Measurements from ENCODE around the gene RPS6KA2.

The RPS6KA2 gene

DNA sequence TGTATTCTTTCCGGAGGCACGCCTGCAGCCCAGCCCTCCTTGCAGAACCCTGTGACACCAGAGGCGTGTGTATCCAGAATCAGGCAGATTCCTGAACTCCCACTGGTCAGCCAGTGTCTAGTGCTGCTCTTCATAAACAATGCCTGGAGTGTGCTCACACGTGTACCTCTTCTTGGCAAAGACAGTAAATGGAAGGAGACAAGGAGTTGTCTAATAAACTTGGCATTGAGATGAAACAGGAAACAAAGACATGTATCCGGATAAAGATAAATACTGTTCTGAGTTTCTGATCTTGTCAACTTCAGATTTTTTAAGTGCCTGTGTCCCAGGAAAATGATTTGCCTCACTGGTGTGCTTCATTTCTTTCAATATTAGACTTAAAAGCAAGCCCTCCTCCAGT is 1.7 kb downstream of the RPS6KA2 start:
- TF ChIP-seq, protein P1, sequence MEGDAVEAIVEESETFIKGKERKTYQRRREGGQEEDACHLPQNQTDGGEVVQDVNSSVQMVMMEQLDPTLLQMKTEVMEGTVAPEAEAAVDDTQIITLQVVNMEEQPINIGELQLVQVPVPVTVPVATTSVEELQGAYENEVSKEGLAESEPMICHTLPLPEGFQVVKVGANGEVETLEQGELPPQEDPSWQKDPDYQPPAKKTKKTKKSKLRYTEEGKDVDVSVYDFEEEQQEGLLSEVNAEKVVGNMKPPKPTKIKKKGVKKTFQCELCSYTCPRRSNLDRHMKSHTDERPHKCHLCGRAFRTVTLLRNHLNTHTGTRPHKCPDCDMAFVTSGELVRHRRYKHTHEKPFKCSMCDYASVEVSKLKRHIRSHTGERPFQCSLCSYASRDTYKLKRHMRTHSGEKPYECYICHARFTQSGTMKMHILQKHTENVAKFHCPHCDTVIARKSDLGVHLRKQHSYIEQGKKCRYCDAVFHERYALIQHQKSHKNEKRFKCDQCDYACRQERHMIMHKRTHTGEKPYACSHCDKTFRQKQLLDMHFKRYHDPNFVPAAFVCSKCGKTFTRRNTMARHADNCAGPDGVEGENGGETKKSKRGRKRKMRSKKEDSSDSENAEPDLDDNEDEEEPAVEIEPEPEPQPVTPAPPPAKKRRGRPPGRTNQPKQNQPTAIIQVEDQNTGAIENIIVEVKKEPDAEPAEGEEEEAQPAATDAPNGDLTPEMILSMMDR (IDR thresholded peaks at IDR 0.05; ENCODE audit: borderline replicate concordance, extremely low read depth, low read length, poor library complexity, severe bottlenecking): no peak
- no peak for TF ChIP-seq EZH2 (IDR thresholded peaks at IDR 0.05; ENCODE audit: borderline replicate concordance, low read depth, low read length, severe bottlenecking)
- H3K4me3 ChIP-seq (ENCODE audit: low read depth in 1 of 2, low read length in 2 of 2): no peak overlapping the region
- no peak overlapping the region for H3K4me2 ChIP-seq (ENCODE audit: insufficient read depth, low read length)

DNA sequence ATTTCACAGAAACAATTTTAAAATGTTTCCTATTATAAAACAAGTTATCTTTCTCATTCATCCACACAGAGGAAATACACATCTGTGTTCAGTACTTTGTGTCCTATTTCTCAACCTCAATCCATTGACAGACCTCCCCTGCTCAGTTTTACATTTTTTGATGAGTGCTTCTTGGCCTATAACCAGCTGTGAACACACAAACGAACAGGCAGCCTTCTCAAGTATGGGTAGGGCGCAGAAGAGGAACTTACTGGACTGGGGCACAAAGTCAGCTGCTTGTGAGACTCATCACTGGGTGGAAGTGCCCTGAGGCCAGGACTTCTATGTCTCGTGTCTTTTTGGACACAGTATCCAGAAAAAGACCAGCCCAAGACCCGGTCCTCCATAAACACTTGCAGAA is 2.8 kb downstream of the RPS6KA2 start:
- Histone ChIP-seq H3K4me1 (ENCODE audit: insufficient read depth, low read length) (peaks cover 20% of the 10 kb centered on the region), H3K27ac (ENCODE audit: low read length) (no peak overlapping the region), H3K4me2 (ENCODE audit: insufficient read depth, low read length) (no peak overlapping the region), H3K9ac (ENCODE audit: low read depth, low read length) (no peak overlapping the region), H2AFZ (ENCODE audit: low read depth, low read length) (no peak overlapping the region), H4K20me1 (ENCODE audit: insufficient read depth, low read length) (no peaks in the 10 kb centered on the region), H3K36me3 (ENCODE audit: insufficient read depth, low read length) (no peaks in the 10 kb centered on the region), H3K27me3 (ENCODE audit: insufficient read depth, low read length, poor library complexity) (peaks cover 20% of the 10 kb centered on the region), H3K4me3 (ENCODE audit: low read depth in 1 of 2, low read length in 2 of 2) (no peak overlapping the region), H3K79me2 (ENCODE audit: insufficient read depth, low read length) (no peaks in the 10 kb centered on the region), H3K9me3 (ENCODE audit: insufficient read depth, low read length, severe bottlenecking) (no peaks in the 10 kb centered on the region)
- ATAC-seq (ENCODE audit: insufficient read depth, low read depth): no peak
- no peak for DNase-seq
- TF ChIP-seq EZH2 (IDR thresholded peaks at IDR 0.05; ENCODE audit: borderline replicate concordance, low read depth, low read length, severe bottlenecking): no peak
- TF ChIP-seq, protein P1 (IDR thresholded peaks at IDR 0.05; ENCODE audit: borderline replicate concordance, extremely low read depth, low read length, poor library complexity, severe bottlenecking): no peak

More for the DNA sequence above, 1.7 kb downstream of the RPS6KA2 start:
- no peak for ATAC-seq (ENCODE audit: insufficient read depth, low read depth)
- H3K4me1 ChIP-seq (ENCODE audit: insufficient read depth, low read length): peaks cover 20% of the 10 kb centered on the region
- DNase-seq: no peak
- H4K20me1 ChIP-seq (ENCODE audit: insufficient read depth, low read length): no peaks in the 10 kb centered on the region
- H3K27me3 ChIP-seq (ENCODE audit: insufficient read depth, low read length, poor library complexity): peaks cover 25% of the 10 kb centered on the region
- no peak overlapping the region for H2AFZ ChIP-seq (ENCODE audit: low read depth, low read length)
- no peaks in the 10 kb centered on the region for H3K9me3 ChIP-seq (ENCODE audit: insufficient read depth, low read length, severe bottlenecking)
- no peak overlapping the region for H3K27ac ChIP-seq (ENCODE audit: low read length)
- H3K36me3 ChIP-seq (ENCODE audit: insufficient read depth, low read length): no peaks in the 10 kb centered on the region
- H3K79me2 ChIP-seq (ENCODE audit: insufficient read depth, low read length): no peaks in the 10 kb centered on the region
- H3K9ac ChIP-seq (ENCODE audit: low read depth, low read length): no peak overlapping the region

DNA sequence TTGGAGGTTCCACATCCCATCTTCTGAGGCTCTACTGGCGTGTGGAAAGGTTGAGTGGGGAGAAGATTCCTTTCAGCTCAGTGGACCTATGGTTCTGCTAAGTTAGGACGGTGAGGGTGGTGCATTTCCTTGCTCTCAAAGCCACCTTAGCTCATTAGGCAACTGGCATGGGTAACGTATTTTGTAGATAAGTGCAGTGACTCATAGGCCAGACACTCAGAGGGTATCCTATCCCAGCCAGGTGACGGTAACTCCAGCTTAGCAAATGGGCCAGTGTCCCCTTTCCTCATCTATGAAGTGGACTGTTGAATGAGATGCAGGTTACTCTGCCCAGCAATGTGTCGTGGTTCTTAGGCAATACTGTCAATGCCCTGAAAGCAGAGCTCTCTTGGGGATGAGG is 3.7 kb downstream of the RPS6KA2 start:
- Histone ChIP-seq H3K9ac (ENCODE audit: low read depth, low read length) (no peak overlapping the region), H2AFZ (ENCODE audit: low read depth, low read length) (no peak overlapping the region), H3K4me2 (ENCODE audit: insufficient read depth, low read length) (no peak overlapping the region), H3K27ac (ENCODE audit: low read length) (no peak overlapping the region), H3K9me3 (ENCODE audit: insufficient read depth, low read length, severe bottlenecking) (no peaks in the 10 kb centered on the region), H4K20me1 (ENCODE audit: insufficient read depth, low read length) (0 out of 2 replicates have a peak, but pooled peaks cover 1% of the 10 kb centered on the region), H3K79me2 (ENCODE audit: insufficient read depth, low read length) (no peaks in the 10 kb centered on the region), H3K4me3 (ENCODE audit: low read depth in 1 of 2, low read length in 2 of 2) (no peak overlapping the region), H3K27me3 (ENCODE audit: insufficient read depth, low read length, poor library complexity) (peaks cover 13% of the 10 kb centered on the region), H3K4me1 (ENCODE audit: insufficient read depth, low read length) (peaks cover 11% of the 10 kb centered on the region), H3K36me3 (ENCODE audit: insufficient read depth, low read length) (no peaks in the 10 kb centered on the region)
- ATAC-seq (ENCODE audit: insufficient read depth, low read depth) (no peak), DNase-seq (no peak)
- TF ChIP-seq, protein P1 (IDR thresholded peaks at IDR 0.05; ENCODE audit: borderline replicate concordance, extremely low read depth, low read length, poor library complexity, severe bottlenecking): no peak
- TF ChIP-seq EZH2 (IDR thresholded peaks at IDR 0.05; ENCODE audit: borderline replicate concordance, low read depth, low read length, severe bottlenecking): no peak

DNA sequence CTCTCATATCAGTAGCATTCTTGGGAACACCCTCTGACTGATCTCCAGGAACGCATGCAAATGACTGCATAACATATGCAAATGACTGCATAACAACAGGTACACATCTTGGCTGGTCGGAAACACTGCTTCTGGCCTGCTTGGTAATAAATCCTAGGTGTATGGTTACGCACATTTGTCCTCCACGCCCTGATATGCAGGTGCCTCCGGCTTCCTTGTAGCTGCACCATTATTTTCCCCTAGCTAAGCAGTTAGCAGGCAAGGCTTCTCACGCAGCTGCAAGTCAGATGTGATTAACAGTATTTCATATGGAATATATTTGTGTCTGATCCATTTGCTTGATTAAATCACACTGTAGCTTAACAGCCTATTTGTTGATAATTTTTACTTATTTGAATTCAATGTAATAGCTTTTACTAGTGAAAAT is 5.9 kb downstream of the RPS6KA2 start:
- Histone ChIP-seq H3K4me2 (ENCODE audit: insufficient read depth, low read length) (no peak overlapping the region), H3K27me3 (ENCODE audit: insufficient read depth, low read length, poor library complexity) (peaks cover 6% of the 10 kb centered on the region), H3K79me2 (ENCODE audit: insufficient read depth, low read length) (no peaks in the 10 kb centered on the region), H3K4me3 (ENCODE audit: low read depth in 1 of 2, low read length in 2 of 2) (no peak overlapping the region), H3K27ac (ENCODE audit: low read length) (no peak overlapping the region), H3K9ac (ENCODE audit: low read depth, low read length) (no peak overlapping the region), H4K20me1 (ENCODE audit: insufficient read depth, low read length) (0 out of 2 replicates have a peak, but pooled peaks cover 3% of the 10 kb centered on the region), H2AFZ (ENCODE audit: low read depth, low read length) (no peak overlapping the region), H3K4me1 (ENCODE audit: insufficient read depth, low read length) (no peaks in the 10 kb centered on the region), H3K9me3 (ENCODE audit: insufficient read depth, low read length, severe bottlenecking) (no peaks in the 10 kb centered on the region), H3K36me3 (ENCODE audit: insufficient read depth, low read length) (no peaks in the 10 kb centered on the region)
- no peak for TF ChIP-seq EZH2 (IDR thresholded peaks at IDR 0.05; ENCODE audit: borderline replicate concordance, low read depth, low read length, severe bottlenecking)
- TF ChIP-seq, protein P1 (IDR thresholded peaks at IDR 0.05; ENCODE audit: borderline replicate concordance, extremely low read depth, low read length, poor library complexity, severe bottlenecking): no peak
- DNase-seq: no peak
- ATAC-seq (ENCODE audit: insufficient read depth, low read depth): no peak
